ENCODE data around the gene TOMM20L. TPM values are rescaled to one million over a fixed set of nuclear protein-coding genes. Genes with fewer than 3 reads are reported as not detected.

Gene TOMM20L
- total and polyA plus RNA-seq, 2 experiments from 2014 or later = not detected

DNA sequence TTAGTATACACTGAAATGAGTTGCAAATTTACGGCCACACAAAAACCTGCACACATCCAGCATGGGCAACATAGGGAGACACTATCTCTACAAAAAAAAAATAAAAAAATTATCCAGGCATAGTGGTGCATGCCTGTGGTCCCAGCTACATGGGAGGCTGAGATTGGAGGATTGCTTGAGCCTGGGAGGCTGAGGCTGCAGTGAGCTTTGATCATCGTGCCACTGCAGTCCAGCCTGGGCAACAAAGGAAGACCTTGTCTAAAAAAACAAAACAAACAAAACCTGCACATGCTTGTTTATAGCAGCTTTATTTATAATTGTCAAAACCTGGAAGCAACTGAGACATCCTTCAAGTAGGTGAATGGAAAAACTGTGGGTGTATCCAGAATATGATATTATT lies 4.9 kb upstream of the TOMM20L start:
- Histone ChIP-seq H3K9ac (no peak overlapping the region), H2AFZ (no peak overlapping the region), H3K79me2 (ENCODE audit: insufficient read depth) (no peaks in the 10 kb centered on the region), H3K4me3 (no peak overlapping the region), H3K9me2 (ENCODE audit: insufficient read depth) (no peaks in the 10 kb centered on the region), H3K36me3 (ENCODE audit: low read depth) (no peaks in the 10 kb centered on the region), H3K27ac (no peak overlapping the region), H3K9me3 (ENCODE audit: low read depth) (no peaks in the 10 kb centered on the region), H3K4me2 (ENCODE audit: unreplicated experiment) (no peak overlapping the region), H4K20me1 (ENCODE audit: insufficient read depth) (no peaks in the 10 kb centered on the region), H3F3A (ENCODE audit: insufficient read depth) (no peaks in the 10 kb centered on the region), H3K4me1 (ENCODE audit: insufficient read depth) (peaks cover 4% of the 10 kb centered on the region), H3K27me3 (replicated peaks; ENCODE audit: insufficient read depth) (no peaks in the 10 kb centered on the region)
- TF ChIP-seq EZH2phosphoT487 (IDR thresholded peaks at IDR 0.05; ENCODE audit: insufficient read depth, low read depth) (no peak), EZH2 (IDR thresholded peaks at IDR 0.05; ENCODE audit: insufficient read depth, poor library complexity, severe bottlenecking) (no peak)
- 77 to 80% methylated on average over 2 of the region's 2 CpGs for WGBS, 2 experiments (ENCODE audit: low coverage in 1 of 2, low lambda C conversion rate in 2 of 2, missing lambda C conversion rate in 2 of 2)
- in situ Hi-C loops (cut with MboI) = no loop called here
- DNase-seq = no peak

DNA sequence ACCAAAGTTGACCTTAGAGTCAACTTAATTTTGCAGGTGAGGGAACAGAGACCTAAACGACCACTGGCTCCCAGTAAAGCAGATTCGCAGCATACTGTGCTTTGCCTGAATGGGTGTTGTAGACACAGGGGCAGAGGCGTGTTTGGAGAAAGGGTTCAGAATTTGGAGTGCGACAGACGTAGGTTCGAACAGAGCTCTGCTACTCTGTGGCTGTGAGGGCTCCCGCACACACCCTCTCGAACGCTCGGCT lies 243 bp upstream of the TOMM20L start:
- Histone ChIP-seq H3F3A (ENCODE audit: insufficient read depth) (no peaks in the 10 kb centered on the region; the same call in 1 of the 2 replicates), H3K4me1 (ENCODE audit: insufficient read depth) (peaks cover 4% of the 10 kb centered on the region), H3K4me2 (ENCODE audit: unreplicated experiment) (peak overlapping the region; percentile 73), H3K79me2 (ENCODE audit: insufficient read depth) (no peaks in the 10 kb centered on the region), H3K9me2 (ENCODE audit: insufficient read depth) (no peaks in the 10 kb centered on the region), H3K36me3 (ENCODE audit: low read depth) (no peaks in the 10 kb centered on the region), H4K20me1 (ENCODE audit: insufficient read depth) (no peaks in the 10 kb centered on the region), H3K9ac (peak overlapping the region; percentile 71), H3K9me3 (ENCODE audit: low read depth) (no peaks in the 10 kb centered on the region), H2AFZ (peak overlapping the region; percentile 91), H3K27me3 (replicated peaks; ENCODE audit: insufficient read depth) (no peaks in the 10 kb centered on the region), H3K4me3 (peak overlapping the region; percentile 75), H3K27ac (no peak overlapping the region)
- TF ChIP-seq EZH2phosphoT487 (IDR thresholded peaks at IDR 0.05; ENCODE audit: insufficient read depth, low read depth) = no peak
- TF ChIP-seq EZH2 (IDR thresholded peaks at IDR 0.05; ENCODE audit: insufficient read depth, poor library complexity, severe bottlenecking) = no peak
- in situ Hi-C loops (cut with MboI) = no loop called here
- DNase-seq = no peak
- 9 to 10% methylated on average over 6 to 10 of the region's 10 CpGs for WGBS, 2 experiments (ENCODE audit: low coverage in 1 of 2, low lambda C conversion rate in 2 of 2, missing lambda C conversion rate in 2 of 2)

DNA sequence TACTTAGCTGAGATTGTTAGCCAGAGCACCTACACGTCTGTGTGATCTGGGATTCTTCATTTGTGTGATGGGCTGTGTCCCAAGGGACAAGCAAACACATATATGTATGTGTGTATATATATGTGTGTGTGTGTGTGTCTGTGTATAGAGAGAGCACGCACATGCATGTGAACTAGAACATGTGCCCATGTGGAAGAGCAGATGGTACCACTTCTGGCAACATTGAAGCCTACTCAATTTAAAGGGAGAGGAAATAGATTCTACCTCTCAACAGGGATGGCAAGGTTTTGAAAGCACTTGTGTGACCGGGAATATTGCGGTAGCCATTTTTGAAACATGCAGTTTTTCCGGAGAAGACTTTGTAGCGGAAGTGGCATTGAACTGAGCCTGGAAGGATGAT lies 1.4 kb downstream of the TOMM20L start:
- in situ Hi-C loops (cut with MboI) = no loop called here

DNA sequence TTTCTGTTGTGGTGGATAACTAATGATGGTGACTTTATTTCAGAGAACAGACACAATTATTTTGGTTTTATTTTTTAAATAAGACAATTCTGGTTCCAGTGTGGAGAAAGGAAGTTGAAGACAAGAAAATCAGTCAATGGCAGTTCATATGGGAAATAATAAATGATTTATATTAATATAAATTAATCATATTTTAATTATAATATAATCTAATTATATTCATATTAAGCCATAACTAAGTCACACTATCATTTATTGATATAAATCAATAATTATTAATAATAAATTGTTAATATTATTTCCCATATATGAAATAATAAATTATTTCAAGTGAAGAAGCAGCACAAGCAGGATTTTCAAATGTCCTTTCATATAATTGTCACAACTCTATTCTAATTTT lies 2.8 kb downstream of the TOMM20L start:
- H3F3A ChIP-seq (ENCODE audit: insufficient read depth) = no peaks in the 10 kb centered on the region; the same call in 1 of the 2 replicates
- no peaks in the 10 kb centered on the region for H3K9me3 ChIP-seq (ENCODE audit: low read depth)
- no peak overlapping the region for H3K27ac ChIP-seq
- H3K9ac ChIP-seq = no peak overlapping the region
- no peaks in the 10 kb centered on the region for H4K20me1 ChIP-seq (ENCODE audit: insufficient read depth)
- no peaks in the 10 kb centered on the region for H3K36me3 ChIP-seq (ENCODE audit: low read depth)
- TF ChIP-seq EZH2 (IDR thresholded peaks at IDR 0.05; ENCODE audit: insufficient read depth, poor library complexity, severe bottlenecking) (no peak), EZH2phosphoT487 (IDR thresholded peaks at IDR 0.05; ENCODE audit: insufficient read depth, low read depth) (no peak)
- H2AFZ ChIP-seq = no peak overlapping the region
- peaks cover 4% of the 10 kb centered on the region for H3K4me1 ChIP-seq (ENCODE audit: insufficient read depth)
- H3K79me2 ChIP-seq (ENCODE audit: insufficient read depth) = no peaks in the 10 kb centered on the region
- H3K4me3 ChIP-seq = no peak overlapping the region
- no peaks in the 10 kb centered on the region for H3K27me3 ChIP-seq (replicated peaks; ENCODE audit: insufficient read depth)
- no peak overlapping the region for H3K4me2 ChIP-seq (ENCODE audit: unreplicated experiment)
- no peak for DNase-seq
- in situ Hi-C loops (cut with MboI) = no loop called here
- no peaks in the 10 kb centered on the region for H3K9me2 ChIP-seq (ENCODE audit: insufficient read depth)

More for the DNA sequence above, 1.4 kb downstream of the TOMM20L start:
- H3K79me2 ChIP-seq (ENCODE audit: insufficient read depth) = no peaks in the 10 kb centered on the region
- no peaks in the 10 kb centered on the region for H4K20me1 ChIP-seq (ENCODE audit: insufficient read depth)
- no peaks in the 10 kb centered on the region for H3K27me3 ChIP-seq (replicated peaks; ENCODE audit: insufficient read depth)
- H3K27ac ChIP-seq = no peak overlapping the region
- WGBS, 2 experiments (ENCODE audit: low coverage in 1 of 2, low lambda C conversion rate in 2 of 2, missing lambda C conversion rate in 2 of 2) = 97 to 99% methylated on average over 6 of the region's 6 CpGs
- H3K4me3 ChIP-seq = no peak overlapping the region
- no peaks in the 10 kb centered on the region for H3K36me3 ChIP-seq (ENCODE audit: low read depth)
- no peak overlapping the region for H3K9ac ChIP-seq
- no peaks in the 10 kb centered on the region; the same call in 1 of the 2 replicates for H3F3A ChIP-seq (ENCODE audit: insufficient read depth)
- H2AFZ ChIP-seq = no peak overlapping the region
- H3K9me3 ChIP-seq (ENCODE audit: low read depth) = no peaks in the 10 kb centered on the region
- H3K9me2 ChIP-seq (ENCODE audit: insufficient read depth) = no peaks in the 10 kb centered on the region
- H3K4me2 ChIP-seq (ENCODE audit: unreplicated experiment) = no peak overlapping the region
- DNase-seq = no peak
- H3K4me1 ChIP-seq (ENCODE audit: insufficient read depth) = peaks cover 4% of the 10 kb centered on the region
- TF ChIP-seq EZH2phosphoT487 (IDR thresholded peaks at IDR 0.05; ENCODE audit: insufficient read depth, low read depth) (no peak), EZH2 (IDR thresholded peaks at IDR 0.05; ENCODE audit: insufficient read depth, poor library complexity, severe bottlenecking) (no peak)

DNA sequence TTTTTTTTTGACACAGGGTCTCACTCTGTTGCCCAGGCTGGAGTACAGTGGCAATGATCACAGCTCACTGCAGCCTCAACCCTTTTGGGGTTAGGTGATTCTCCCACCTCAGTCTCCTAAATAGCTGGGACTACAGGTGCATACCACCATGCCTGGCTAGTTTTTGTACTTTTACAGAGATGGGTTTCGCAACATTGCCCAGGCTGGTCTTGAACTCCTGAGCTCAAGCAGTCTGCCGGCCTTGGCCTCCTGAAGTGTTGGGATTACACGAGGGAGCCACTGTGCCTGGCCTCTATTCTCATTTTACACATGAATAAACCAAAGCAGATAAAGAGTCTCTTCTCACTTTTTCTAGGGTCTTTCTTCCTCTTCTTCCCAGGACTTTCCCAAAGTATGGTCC lies 3.2 kb downstream of the TOMM20L start:
- Histone ChIP-seq H3K27me3 (replicated peaks; ENCODE audit: insufficient read depth) (no peaks in the 10 kb centered on the region), H3K9me3 (ENCODE audit: low read depth) (no peaks in the 10 kb centered on the region), H2AFZ (no peak overlapping the region), H3K27ac (no peak overlapping the region), H3K4me1 (ENCODE audit: insufficient read depth) (peaks cover 4% of the 10 kb centered on the region), H4K20me1 (ENCODE audit: insufficient read depth) (no peaks in the 10 kb centered on the region), H3K79me2 (ENCODE audit: insufficient read depth) (no peaks in the 10 kb centered on the region), H3K4me2 (ENCODE audit: unreplicated experiment) (no peak overlapping the region), H3K9me2 (ENCODE audit: insufficient read depth) (no peaks in the 10 kb centered on the region), H3K9ac (no peak overlapping the region), H3K4me3 (no peak overlapping the region), H3K36me3 (ENCODE audit: low read depth) (no peaks in the 10 kb centered on the region), H3F3A (ENCODE audit: insufficient read depth) (no peaks in the 10 kb centered on the region; the same call in 1 of the 2 replicates)
- no peak for DNase-seq
- in situ Hi-C loops (cut with MboI) = no loop called here
- TF ChIP-seq EZH2 (IDR thresholded peaks at IDR 0.05; ENCODE audit: insufficient read depth, poor library complexity, severe bottlenecking) (no peak), EZH2phosphoT487 (IDR thresholded peaks at IDR 0.05; ENCODE audit: insufficient read depth, low read depth) (no peak)
- WGBS, 2 experiments (ENCODE audit: low coverage in 1 of 2, low lambda C conversion rate in 2 of 2, missing lambda C conversion rate in 2 of 2) = 83 to 85% methylated on average over 3 of the region's 3 CpGs

Measured in GM23248 (cell line).